PC-9 (cell line): ENCODE results near the gene KATNAL1. TPM values are rescaled to one million over a fixed set of nuclear protein-coding genes. Genes with fewer than 3 reads are reported as not detected.

Experiments used
- BruUV-seq: library from RNA; stranded (reverse); fragments of 400-500 nt; replicated peaks from 2 replicates; lab custom pipeline; 2021; lab: Mats Ljungman, UMichigan
- CTCF ChIA-PET: fragments of 300-600 bp; sonication (Branson Sonifier 250); formaldehyde crosslinking; loops from one replicate; lab custom pipeline; 2022; ENCODE audit warnings: antibody characterized with exemption; lab: Charles Lee
- POLR2A ChIA-PET: fragments of 300-600 bp; sonication (Branson Sonifier 250); formaldehyde crosslinking; loops from one replicate; lab custom pipeline; 2022; ENCODE audit warnings: antibody characterized with exemption; ENCODE audit not compliant: unreplicated experiment; lab: Charles Lee
- DNase-seq, 2 experiments: peaks; one replicate each; pipeline versions ENCODE4 v3.0.0 to v3.0.0-alpha.2; 2015 to 2022; ENCODE audit warnings: mixed read lengths in 1 of 2
- H2AFZ ChIP-seq: fragments of 200-600 bp; sonication (generic); 2 replicates; pipeline ENCODE4 v1.8.1; 2017; ENCODE audit warnings: antibody characterized with exemption
- H3F3A ChIP-seq: fragments of 200-600 bp; sonication (generic); 2 replicates; pipeline ENCODE4 v1.8.1; 2017; ENCODE audit warnings: antibody characterized with exemption, mild to moderate bottlenecking, low read depth; ENCODE audit not compliant: insufficient read depth
- H3K27ac ChIP-seq: fragments of 200-600 bp; sonication (generic); 2 replicates; pipeline ENCODE4 v1.6.1; 2016; ENCODE audit warnings: mixed run types
- H3K27me3 ChIP-seq: fragments of 200-600 bp; sonication (generic); 2 replicates; pipeline ENCODE4 v1.6.1; 2016; ENCODE audit warnings: low read depth, mixed run types; ENCODE audit not compliant: insufficient read depth
- H3K36me3 ChIP-seq: fragments of 200-600 bp; sonication (generic); 2 replicates; pipeline ENCODE4 v1.6.1; 2016; ENCODE audit warnings: low read depth, mixed run types
- H3K4me1 ChIP-seq: fragments of 200-600 bp; sonication (generic); replicated peaks from 2 replicates; pipeline ENCODE4 v1.6.1; 2016; ENCODE audit warnings: mixed run types; ENCODE audit not compliant: insufficient read depth
- H3K4me2 ChIP-seq: fragments of 200-600 bp; sonication (generic); 2 replicates; pipeline ENCODE4 v1.6.1; 2017; ENCODE audit warnings: mixed run types
- H3K4me3 ChIP-seq: fragments of 200-600 bp; sonication (generic); 2 replicates; pipeline ENCODE4 v1.6.1; 2016; ENCODE audit warnings: mixed run types
- H3K79me2 ChIP-seq: fragments of 200-600 bp; sonication (generic); 2 replicates; pipeline ENCODE4 v1.6.1; 2017; ENCODE audit warnings: low read depth, mixed run types
- H3K9me2 ChIP-seq: fragments of 200-600 bp; sonication (generic); 2 replicates; pipeline ENCODE4 v1.8.1; 2017; ENCODE audit warnings: mild to moderate bottlenecking; ENCODE audit not compliant: insufficient read depth
- H3K9me3 ChIP-seq: fragments of 200-600 bp; sonication (generic); 2 replicates; pipeline ENCODE4 v1.8.1; 2016; ENCODE audit warnings: low read depth; ENCODE audit not compliant: insufficient read depth
- H4K20me1 ChIP-seq: fragments of 200-600 bp; sonication (generic); 2 replicates; pipeline ENCODE4 v1.8.1; 2017; ENCODE audit not compliant: insufficient read depth
- CTCF ChIP-seq: fragments of 200-600 bp; sonication (generic); conservative IDR thresholded peaks from 2 replicates; pipeline ENCODE4 v1.6.1; 2017; ENCODE audit warnings: mixed run types, antibody characterized with exemption, mild to moderate bottlenecking, moderate library complexity
- EZH2 ChIP-seq: fragments of 200-600 bp; sonication (generic); IDR thresholded peaks from 2 replicates; pipeline ENCODE4 v1.8.0; 2017; ENCODE audit warnings: antibody characterized with exemption, low read depth
- intact Hi-C: fragments of 100-400 bp; cut with micrococcal nuclease; formaldehyde crosslinking; loops from one replicate; pipeline ENCODE4 v1.10.0; 2022; ENCODE audit not compliant: unreplicated experiment
- total RNA-seq: library from RNA; stranded (reverse); gene quantifications from 2 replicates; pipeline ENCODE4 v1.2.3, GENCODE V29; 2021

KATNAL1 gene
- total RNA-seq, 1 experiment from 2014 or later, result 11.8 TPM

DNA sequence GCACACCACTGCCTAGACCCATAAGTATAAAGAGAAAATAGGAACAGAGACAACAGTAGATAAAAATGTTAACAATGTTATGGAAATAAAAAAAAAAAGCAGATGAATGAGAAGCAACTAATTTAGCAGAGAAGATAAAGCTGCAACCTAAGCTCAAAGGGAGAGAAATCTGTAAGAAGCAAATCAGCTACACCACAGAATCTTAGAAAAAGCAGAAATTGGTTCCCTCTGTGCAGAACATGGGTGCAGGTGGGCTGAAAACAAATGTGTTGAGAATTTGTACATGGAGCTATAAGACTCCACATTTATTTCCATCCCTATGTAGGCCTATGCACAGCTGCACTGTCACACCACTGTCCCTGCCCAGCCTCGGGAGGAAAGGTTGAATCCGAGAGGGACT lies 44.8 kb upstream of the KATNAL1 start:
- no peaks in the 10 kb centered on the region for H4K20me1 ChIP-seq
- H3K4me1 ChIP-seq, result no peaks in the 10 kb centered on the region
- no peak for DNase-seq
- H3F3A ChIP-seq, result no peaks in the 10 kb centered on the region
- H3K36me3 ChIP-seq, result no peaks in the 10 kb centered on the region
- no peak overlapping the region for H2AFZ ChIP-seq
- POLR2A ChIA-PET, result no interaction called here
- H3K9me3 ChIP-seq, result peaks cover 5% of the 10 kb centered on the region; the same call in 1 of the 2 replicates
- CTCF ChIA-PET, result interaction anchor here (0.6 kb wide), 1 partner anchor 39 kb away, joined by 6 read pairs; no protein-coding TSS in a partner anchor
- TF ChIP-seq EZH2 (no peak), CTCF (no peak)
- H3K27me3 ChIP-seq, result no peaks in the 10 kb centered on the region
- no peak overlapping the region for H3K27ac ChIP-seq
- BruUV-seq, result no TSS peak
- H3K9me2 ChIP-seq, result no peaks in the 10 kb centered on the region; the same call in 1 of the 2 replicates
- H3K79me2 ChIP-seq, result no peaks in the 10 kb centered on the region
- H3K4me3 ChIP-seq, result no peak overlapping the region
- H3K4me2 ChIP-seq, result no peak overlapping the region
- intact Hi-C loops, result no loop called here

DNA sequence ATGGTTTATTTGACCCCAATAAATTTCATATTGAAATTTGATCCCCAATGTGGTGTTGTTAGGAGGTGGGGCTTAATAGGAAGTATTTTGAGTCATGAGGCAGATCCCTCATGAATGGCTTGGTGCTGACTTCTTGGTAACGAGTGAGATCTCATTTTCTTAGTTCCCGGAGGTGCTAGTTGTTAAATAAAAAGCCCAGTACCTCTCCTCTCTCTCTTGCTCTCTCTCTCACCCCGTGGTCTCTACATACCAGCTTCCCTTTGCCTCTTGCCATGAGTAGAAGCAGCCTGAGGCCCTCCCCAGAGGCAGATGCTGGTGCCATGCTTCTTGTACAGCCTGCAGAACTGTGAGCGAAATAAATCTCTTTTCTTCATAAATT lies 39.4 kb upstream of the KATNAL1 start:
- no peak overlapping the region for H3K27ac ChIP-seq
- POLR2A ChIA-PET, result interaction anchor here (0.7 kb wide), 1 partner anchor 329 kb away, joined by 17 read pairs; no protein-coding TSS in a partner anchor

GRCh38 chr13:30346153-30346788 lies 38.9 kb upstream of the KATNAL1 start:
- H3K9me3 ChIP-seq, result no peaks in the 10 kb centered on the region
- H2AFZ ChIP-seq, result no peak overlapping the region
- H3K4me1 ChIP-seq, result peaks cover 28% of the 10 kb centered on the region
- no peak overlapping the region for H3K4me2 ChIP-seq
- H3K4me3 ChIP-seq, result no peak overlapping the region
- no peaks in the 10 kb centered on the region; the same call in 1 of the 2 replicates for H3K9me2 ChIP-seq
- no TSS peak for BruUV-seq
- CTCF ChIA-PET, result no interaction called here
- no peaks in the 10 kb centered on the region for H3K36me3 ChIP-seq
- H3K27me3 ChIP-seq, result no peaks in the 10 kb centered on the region
- intact Hi-C loops, result no loop called here
- H3K27ac ChIP-seq, result no peak overlapping the region
- no peaks in the 10 kb centered on the region for H3K79me2 ChIP-seq
- H4K20me1 ChIP-seq, result no peaks in the 10 kb centered on the region
- TF ChIP-seq CTCF (no peak), EZH2 (no peak)
- POLR2A ChIA-PET, result interaction anchor here (0.6 to 0.7 kb wide), 3 partner anchors 13 to 329 kb away, joined by 3 to 17 read pairs (median 4); no protein-coding TSS in a partner anchor
- peak in 1 of 2 experiments; percentile 39 for DNase-seq
- H3F3A ChIP-seq, result peaks cover 13% of the 10 kb centered on the region

More for the DNA sequence above, 39.4 kb upstream of the KATNAL1 start:
- Histone ChIP-seq H3K4me3 (no peak overlapping the region), H3K36me3 (no peaks in the 10 kb centered on the region), H3K9me2 (no peaks in the 10 kb centered on the region; the same call in 1 of the 2 replicates), H3K4me1 (peaks cover 23% of the 10 kb centered on the region), H3K4me2 (no peak overlapping the region), H4K20me1 (no peaks in the 10 kb centered on the region), H3K9me3 (no peaks in the 10 kb centered on the region), H3K27me3 (no peaks in the 10 kb centered on the region), H3K79me2 (no peaks in the 10 kb centered on the region), H3F3A (peaks cover 12% of the 10 kb centered on the region), H2AFZ (no peak overlapping the region)
- intact Hi-C loops, result no loop called here
- TF ChIP-seq EZH2 (no peak), CTCF (no peak)
- CTCF ChIA-PET, result no interaction called here
- no TSS peak for BruUV-seq
- no peak for DNase-seq
